OCI-LY1 (cell line): ENCODE data around the gene PVALEF.

ENCODE experiments used
- EZH2 ChIP-seq: fragments of 200-600 bp; sonication (generic), shearing (Covaris generic); IDR thresholded peaks from 2 replicates; pipeline ENCODE4 v1.8.0; 2017; ENCODE audit warnings: borderline replicate concordance, mixed run types, mild to moderate bottlenecking, antibody characterized with exemption, low read length, moderate library complexity, mixed read lengths
- TF ChIP-seq, protein P1 (sequence below): fragments of 200-600 bp; sonication (generic), shearing (Covaris generic); IDR thresholded peaks from 2 replicates; pipeline ENCODE4 v1.5.1; 2017; ENCODE audit warnings: mild to moderate bottlenecking, antibody characterized with exemption, low read length, moderate library complexity, mixed read lengths

GRCh38 chr17:81193051-81193410, 27.7 kb downstream of the PVALEF start:
- TF ChIP-seq EZH2 = no peak
- TF ChIP-seq, protein P1, sequence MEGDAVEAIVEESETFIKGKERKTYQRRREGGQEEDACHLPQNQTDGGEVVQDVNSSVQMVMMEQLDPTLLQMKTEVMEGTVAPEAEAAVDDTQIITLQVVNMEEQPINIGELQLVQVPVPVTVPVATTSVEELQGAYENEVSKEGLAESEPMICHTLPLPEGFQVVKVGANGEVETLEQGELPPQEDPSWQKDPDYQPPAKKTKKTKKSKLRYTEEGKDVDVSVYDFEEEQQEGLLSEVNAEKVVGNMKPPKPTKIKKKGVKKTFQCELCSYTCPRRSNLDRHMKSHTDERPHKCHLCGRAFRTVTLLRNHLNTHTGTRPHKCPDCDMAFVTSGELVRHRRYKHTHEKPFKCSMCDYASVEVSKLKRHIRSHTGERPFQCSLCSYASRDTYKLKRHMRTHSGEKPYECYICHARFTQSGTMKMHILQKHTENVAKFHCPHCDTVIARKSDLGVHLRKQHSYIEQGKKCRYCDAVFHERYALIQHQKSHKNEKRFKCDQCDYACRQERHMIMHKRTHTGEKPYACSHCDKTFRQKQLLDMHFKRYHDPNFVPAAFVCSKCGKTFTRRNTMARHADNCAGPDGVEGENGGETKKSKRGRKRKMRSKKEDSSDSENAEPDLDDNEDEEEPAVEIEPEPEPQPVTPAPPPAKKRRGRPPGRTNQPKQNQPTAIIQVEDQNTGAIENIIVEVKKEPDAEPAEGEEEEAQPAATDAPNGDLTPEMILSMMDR = no peak
